GM21360 (cell line): ENCODE data around the gene HIC1.
"Not testable (repeated sequence)": the region's sequence is repeated elsewhere in the genome, so short reads cannot be mapped to it uniquely, and the experiment has no call there.

Source experiments
- ATAC-seq: cut with Tn5 transposase; IDR thresholded peaks from one replicate; pipeline ENCODE4 v1.9.1; 2021; ENCODE audit warnings: mild to moderate bottlenecking, moderate library complexity; ENCODE audit not compliant: unreplicated experiment

HIC1 gene

GRCh38 chr17:2054512-2055291 lies at the start of gene HIC1:
Gene HIC1 (plus strand): TSS chr17:2055103. CDS start chr17:2056691, 1,588 bp downstream.
- peak; percentile 26 for ATAC-seq

- ATAC-seq = no peak
Measured at GRCh38 chr17:2008332-2009126, 46.4 kb upstream of the HIC1 start.

- no peak for ATAC-seq
Measured at GRCh38 chr17:2009737-2010136, 45.2 kb upstream of the HIC1 start.

- no peak for ATAC-seq
Measured at GRCh38 chr17:2011411-2012371, 43.2 kb upstream of the HIC1 start.

GRCh38 chr17:2012499-2012898 lies 42.4 kb upstream of the HIC1 start:
- ATAC-seq = no peak

GRCh38 chr17:2013220-2013993 lies 41.5 kb upstream of the HIC1 start:
- ATAC-seq = not testable (repeated sequence)

GRCh38 chr17:2013994-2014317 lies 40.9 kb upstream of the HIC1 start:
- ATAC-seq = no peak

- no peak for ATAC-seq
Measured at GRCh38 chr17:2015314-2015713, 39.6 kb upstream of the HIC1 start.

- no peak for ATAC-seq
Measured at GRCh38 chr17:2016494-2016893, 38.4 kb upstream of the HIC1 start.

GRCh38 chr17:2017274-2017941 lies 37.5 kb upstream of the HIC1 start:
- no peak for ATAC-seq

- no peak for ATAC-seq
Measured at GRCh38 chr17:2018716-2019510, 36.0 kb upstream of the HIC1 start.

GRCh38 chr17:2019723-2020122 lies 35.2 kb upstream of the HIC1 start:
- ATAC-seq = no peak

GRCh38 chr17:2020721-2021120 lies 34.2 kb upstream of the HIC1 start:
- no peak for ATAC-seq

- ATAC-seq = no peak
Measured at GRCh38 chr17:2022647-2023240, 32.2 kb upstream of the HIC1 start.

GRCh38 chr17:2023256-2023655 lies 31.6 kb upstream of the HIC1 start:
- ATAC-seq = no peak

- ATAC-seq = no peak
Measured at GRCh38 chr17:2023692-2024571, 31.0 kb upstream of the HIC1 start.

GRCh38 chr17:2024572-2025219 lies 30.2 kb upstream of the HIC1 start:
- no peak for ATAC-seq
